GM20431 (cell line): ENCODE results near the gene SFXN2.
"Not testable (repeated sequence)": the region's sequence is repeated elsewhere in the genome, so short reads cannot be mapped to it uniquely, and the experiment has no call there.

ENCODE experiments used
- in situ Hi-C: fragments of 300-500 bp; cut with MseI, MboI; formaldehyde crosslinking; loops from one replicate; pipeline ENCODE4 v1.15.0; 2020; ENCODE audit warnings: low sequenced_read_pairs; ENCODE audit not compliant: unreplicated experiment

The SFXN2 gene, protein sequence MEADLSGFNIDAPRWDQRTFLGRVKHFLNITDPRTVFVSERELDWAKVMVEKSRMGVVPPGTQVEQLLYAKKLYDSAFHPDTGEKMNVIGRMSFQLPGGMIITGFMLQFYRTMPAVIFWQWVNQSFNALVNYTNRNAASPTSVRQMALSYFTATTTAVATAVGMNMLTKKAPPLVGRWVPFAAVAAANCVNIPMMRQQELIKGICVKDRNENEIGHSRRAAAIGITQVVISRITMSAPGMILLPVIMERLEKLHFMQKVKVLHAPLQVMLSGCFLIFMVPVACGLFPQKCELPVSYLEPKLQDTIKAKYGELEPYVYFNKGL

DNA sequence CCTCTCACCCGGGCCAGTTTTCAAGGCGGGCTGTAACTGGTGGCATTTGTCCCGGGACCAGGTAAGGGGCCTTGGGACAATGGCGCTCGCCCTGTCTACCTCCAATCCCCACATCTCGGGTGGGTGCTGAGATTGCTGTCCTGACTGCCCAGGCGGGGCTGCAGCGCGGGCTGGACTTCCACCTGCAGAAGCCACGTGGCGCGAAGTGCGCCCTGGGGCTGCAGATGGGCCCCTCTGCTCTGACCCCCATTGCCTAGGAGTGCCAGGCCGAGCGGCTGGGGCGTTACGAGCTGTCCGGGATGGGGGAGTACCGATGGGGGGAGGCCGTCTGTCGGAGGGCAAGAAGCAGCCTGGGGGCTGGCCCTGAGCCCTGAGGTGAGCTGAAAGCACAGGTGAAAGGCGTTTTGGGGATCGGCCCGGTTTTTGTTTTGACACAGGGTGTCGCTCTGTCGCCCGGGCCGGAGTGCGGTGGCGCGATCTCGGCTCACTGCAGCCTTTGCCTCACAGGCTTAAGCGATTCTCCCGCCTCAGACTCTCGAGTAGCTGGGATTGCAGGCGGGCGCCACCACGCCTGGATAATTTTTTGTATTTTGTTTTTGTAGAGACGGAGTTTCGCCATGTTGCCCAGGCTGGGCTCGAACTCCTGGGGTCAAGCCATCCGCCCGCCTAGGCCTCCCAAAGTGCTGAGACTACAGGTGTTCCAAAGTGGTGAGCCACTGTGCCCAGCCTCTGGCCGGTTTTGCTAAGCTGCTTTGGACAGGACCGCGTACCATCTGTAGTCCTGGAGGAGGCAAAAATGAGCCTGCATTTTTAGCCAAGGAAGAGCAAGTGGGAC lies at the start of gene SFXN2:
SFXN2 (plus strand) TSS at position 16 of the 835 bp plus-strand sequence. CDS start 12,001 bp downstream, outside the sequence.
- in situ Hi-C loops, result no loop called here

DNA sequence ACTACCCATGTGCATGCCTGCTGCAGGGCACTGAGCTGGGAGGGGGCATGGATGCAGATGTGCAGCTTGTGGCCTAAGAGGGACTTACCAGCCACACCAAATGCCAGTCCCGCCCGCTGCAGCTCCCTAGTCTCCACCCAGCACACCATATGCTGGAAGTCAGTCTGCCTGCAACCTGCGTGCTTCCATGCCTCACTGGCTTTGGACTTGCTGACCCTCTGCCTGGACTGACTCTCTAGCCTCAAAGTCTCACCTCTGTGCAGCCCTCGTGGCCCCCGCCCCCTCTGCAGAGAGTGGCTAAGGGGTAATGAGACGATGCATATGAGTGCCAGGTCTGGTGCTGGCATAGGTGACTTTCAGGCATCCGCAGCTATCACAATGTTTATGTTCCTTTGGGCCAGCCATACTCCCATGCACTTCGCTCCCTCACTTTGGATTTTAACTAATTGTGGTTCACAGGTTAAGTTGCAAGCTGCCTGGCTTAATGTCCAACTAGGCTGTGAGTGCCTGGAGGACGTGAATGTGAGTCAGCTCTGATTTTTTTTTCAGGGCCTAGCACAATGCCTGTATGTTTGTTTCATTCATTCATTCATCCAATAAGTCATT lies 48.4 kb upstream of the SFXN2 start:
- in situ Hi-C loops, result no loop called here

DNA sequence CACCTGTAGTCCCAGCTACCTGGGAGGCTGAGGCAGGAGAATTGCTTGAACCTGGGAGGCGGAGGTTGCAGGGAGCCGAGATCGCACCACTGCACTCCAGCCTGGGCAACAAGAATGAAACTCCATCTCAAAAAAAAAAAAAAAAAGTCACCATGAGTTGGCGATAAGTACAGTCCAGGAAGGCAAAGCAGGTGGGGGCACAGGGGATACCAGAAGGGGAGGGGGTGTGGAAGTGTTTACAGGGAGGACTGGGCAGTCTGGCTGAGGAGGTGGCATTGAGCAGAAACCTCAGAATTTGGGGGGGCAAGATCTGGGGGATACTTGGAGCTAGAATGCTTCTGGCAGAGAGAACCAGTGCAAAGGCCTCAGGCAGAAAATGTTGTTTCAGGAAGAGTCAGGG lies 47.0 kb upstream of the SFXN2 start:
- in situ Hi-C loops, result not testable (repeated sequence)

- in situ Hi-C loops, result no loop called here
These were observed 45.9 kb upstream of the SFXN2 start for GRCh38 chr10:102668326-102669107.

GRCh38 chr10:102669206-102670064 lies 45.0 kb upstream of the SFXN2 start:
- in situ Hi-C loops, result no loop called here

DNA sequence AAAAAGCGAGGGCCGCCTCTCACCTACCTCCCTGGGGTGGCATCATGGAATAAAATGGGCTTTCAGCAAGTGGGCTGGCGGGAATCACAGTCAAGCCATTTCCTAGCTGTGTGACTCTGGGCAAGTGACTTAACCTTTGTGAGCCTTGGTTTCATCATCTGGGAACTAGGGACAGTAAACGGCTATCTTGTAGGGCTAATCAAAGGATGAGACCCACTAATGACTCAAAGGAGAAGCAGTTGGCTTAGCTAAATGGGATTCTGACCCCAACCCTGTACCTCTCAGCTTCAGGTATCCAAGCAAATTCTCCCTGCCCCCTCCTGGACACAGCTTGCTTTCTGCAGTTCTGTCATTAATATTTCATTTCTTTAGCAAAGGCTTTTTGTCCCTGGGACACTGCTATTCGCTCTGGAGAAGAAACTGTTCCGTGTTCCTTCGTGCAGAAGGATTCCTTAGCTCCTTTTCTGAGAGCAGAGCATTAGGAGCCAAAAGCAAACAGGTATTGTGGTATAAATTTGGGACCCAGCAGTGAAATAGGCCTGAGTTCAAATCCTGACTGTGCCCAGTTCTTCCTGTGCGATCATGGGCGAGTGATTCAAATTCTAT lies 44.3 kb upstream of the SFXN2 start:
- in situ Hi-C loops, result no loop called here

DNA sequence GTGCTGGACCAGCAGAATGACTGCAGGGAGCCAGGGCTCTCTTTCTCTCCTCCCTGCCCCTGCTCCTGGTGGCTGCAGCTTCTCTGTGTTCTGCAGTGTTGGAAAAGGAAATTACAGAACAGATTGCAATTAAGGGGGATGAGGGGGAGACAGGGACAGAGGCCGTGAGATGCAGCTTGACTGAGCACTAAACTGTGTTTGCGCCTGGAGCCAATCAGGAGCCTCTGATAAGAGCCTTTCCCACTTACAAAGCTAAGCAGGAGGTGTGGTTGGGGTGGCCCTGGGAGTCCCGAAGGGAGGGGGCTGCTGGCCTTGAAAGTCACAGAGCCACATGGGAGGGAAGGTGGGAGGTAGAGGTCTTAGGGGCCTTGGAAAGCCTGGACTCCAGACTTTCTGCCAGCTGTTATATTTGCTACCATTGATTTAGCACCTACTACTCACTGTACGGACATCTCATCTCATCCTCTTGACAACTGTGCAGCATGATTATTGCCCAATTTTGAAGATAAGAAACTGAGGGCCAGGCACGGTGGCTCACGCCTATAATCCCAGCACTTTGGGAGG lies 43.5 kb upstream of the SFXN2 start:
- in situ Hi-C loops, result no loop called here

DNA sequence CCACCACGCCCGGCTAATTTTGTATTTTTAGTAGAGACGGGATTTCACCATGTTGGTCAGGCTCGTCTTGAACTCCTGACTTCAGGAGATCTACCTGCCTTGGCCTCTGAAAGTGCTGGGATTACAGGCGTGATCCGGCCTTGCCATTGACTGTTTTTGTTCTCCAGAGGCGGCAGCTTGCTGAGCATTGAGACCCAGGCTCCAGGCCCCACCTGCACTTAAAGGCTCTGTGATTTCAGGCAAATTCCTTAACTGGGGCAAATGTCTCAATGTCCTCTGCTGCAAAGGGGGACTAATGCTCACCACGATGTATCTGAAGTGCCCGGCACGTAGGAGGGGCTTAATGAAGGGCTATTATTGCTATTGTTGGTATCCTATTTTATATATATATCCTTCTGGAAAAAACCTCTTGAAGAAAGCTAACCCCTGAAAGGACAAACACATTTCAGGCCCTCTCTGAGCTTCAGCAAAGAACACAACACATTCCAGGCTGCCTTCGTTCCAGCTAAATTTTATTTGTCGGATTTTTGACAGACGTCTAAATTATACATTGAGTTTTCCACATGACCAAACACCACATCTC lies 41.1 kb upstream of the SFXN2 start:
- in situ Hi-C loops, result no loop called here

GRCh38 chr10:102673819-102674511 lies 40.5 kb upstream of the SFXN2 start:
- in situ Hi-C loops, result no loop called here

DNA sequence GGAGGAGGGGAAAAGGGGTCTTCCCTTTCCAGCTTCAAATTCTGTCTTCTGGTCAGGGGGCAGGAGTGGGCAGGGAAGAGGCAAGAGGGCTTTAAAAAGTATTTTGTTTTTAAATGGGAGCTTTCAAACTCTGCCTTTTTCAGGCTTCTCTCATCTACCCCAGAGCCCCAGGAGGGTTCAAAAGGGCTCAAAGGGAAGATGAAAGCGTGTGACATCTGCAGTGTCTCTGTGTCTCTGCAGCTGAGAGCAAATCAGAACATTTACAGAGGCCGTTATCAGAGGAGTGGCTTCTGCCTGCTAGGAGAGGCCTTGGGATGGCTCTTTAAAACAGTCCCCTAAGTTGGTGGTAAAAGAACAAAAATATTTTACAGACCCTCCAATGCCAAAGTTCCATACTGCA lies 39.9 kb upstream of the SFXN2 start:
- in situ Hi-C loops, result no loop called here

DNA sequence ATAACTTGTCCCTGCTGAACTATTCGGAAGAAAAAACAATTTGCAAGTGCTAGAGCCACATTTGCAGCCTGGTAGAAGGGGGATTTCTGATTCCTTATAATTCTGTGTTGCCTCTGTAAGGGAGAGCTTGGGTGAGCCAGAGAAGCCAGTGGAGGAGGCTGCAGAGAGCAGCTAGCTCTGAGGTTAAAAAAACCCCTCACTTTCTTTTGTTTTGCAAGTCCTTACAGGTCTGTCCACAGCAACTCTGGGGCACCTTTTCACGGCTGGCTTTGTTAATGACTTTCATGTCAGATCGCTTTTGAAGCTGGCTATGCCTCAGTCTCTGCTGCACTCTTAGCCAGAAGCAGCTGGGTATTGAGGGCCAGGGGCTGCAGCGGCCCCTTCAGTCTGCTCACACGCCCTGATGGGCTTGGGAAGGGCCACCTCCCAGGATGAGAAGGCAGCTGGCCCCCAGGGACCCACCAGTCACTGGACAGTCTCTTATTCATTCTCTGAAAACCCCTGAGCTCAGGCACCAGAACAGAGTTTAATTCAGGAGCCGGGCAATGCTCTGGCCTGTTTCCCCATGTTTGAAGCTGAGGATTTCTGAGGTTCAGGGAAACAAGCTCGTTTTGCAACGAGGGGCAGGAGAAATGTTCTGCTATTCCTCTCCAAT lies 39.3 kb upstream of the SFXN2 start:
- in situ Hi-C loops, result no loop called here

- in situ Hi-C loops, result no loop called here
These were observed 38.5 kb upstream of the SFXN2 start for GRCh38 chr10:102675666-102676533.

GRCh38 chr10:102676534-102677315 lies 37.7 kb upstream of the SFXN2 start:
- in situ Hi-C loops, result no loop called here

DNA sequence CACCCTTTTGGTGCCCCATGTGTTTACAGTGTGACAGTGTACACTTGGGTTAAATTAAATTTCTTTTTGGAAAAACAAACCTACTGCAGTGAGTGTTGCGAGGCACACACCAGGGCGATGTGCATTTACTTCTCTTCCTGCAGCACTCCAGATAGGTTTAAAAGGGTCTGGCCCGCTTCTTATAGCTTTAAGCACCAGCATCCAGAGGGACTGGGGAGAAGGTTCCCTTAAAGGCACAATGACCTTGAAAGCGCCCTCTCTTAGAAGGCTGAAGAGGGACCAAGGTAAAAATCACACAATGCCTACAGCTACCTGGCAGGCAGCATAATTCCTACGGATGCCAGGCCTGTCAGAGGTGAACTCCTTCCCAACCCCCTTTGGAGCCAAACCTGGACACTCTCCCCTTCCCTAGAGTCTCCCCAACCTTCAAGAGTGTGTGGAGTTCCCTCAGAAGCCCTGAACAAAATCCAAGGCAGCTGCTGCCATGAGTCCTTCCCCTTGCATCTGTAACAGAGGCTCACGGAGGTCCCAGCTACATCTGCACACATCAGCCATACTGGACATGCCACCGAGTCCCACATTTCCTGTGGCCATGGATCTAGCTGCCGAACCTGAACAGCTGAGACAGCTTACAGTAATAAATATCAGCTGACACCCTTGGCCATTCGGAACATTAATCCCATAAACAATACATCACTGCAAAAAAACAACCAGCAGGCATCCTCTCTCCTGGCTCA lies 36.9 kb upstream of the SFXN2 start:
- in situ Hi-C loops, result no loop called here

GRCh38 chr10:102678068-102678400 lies 36.4 kb upstream of the SFXN2 start:
- in situ Hi-C loops, result no loop called here
